Astrocyte of the spinal cord (primary cell): ENCODE results near the gene MAB21L1.

Experiments used
- DNase-seq: peaks from one replicate; pipeline ENCODE4 v3.0.0; 2011; ENCODE audit warnings: low read depth, low spot score
- H3K4me3 ChIP-seq: 2 replicates; pipeline ENCODE4 v1.5.1; 2011; ENCODE audit warnings: low read depth, mild to moderate bottlenecking, low read length, moderate library complexity
- in situ Hi-C: cut with HindIII; loops from 2 replicates; pipeline ENCODE4 v1.10.0; 2017; ENCODE audit warnings: low sequenced_read_pairs
- TF ChIP-seq, protein P1 (sequence below): IDR thresholded peaks from 2 replicates; pipeline ENCODE4 v1.5.1; 2012; ENCODE audit warnings: low read depth, mild to moderate bottlenecking, low read length, inconsistent platforms

The MAB21L1 gene

DNA sequence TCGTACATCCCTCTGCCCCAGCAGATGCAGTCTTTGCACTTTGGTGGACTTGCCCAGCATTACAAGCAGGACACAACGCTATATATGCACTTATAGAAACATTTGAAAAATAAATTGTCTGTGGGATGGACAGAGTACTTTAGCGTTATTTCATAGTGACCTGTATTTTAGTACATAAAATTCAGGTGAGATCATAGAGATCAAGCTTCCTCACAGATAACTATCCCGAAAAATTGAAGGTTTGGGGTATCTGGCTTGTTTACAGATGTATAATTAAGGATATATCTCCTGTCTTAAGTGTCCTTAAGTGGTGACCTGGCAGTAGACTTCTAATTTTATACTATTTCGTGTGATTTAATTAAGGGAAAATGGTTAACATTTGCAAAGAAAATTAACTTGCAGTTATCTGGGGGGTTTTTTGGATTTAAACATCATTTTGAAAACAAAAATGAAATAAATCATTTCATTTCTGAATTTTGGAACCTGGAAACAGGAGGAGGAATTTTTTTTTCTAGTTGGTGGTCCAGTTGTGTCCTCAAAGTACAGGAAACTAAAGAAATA is 977 bp upstream of the MAB21L1 start:
- in situ Hi-C loops: no loop called here
- TF ChIP-seq, protein P1, sequence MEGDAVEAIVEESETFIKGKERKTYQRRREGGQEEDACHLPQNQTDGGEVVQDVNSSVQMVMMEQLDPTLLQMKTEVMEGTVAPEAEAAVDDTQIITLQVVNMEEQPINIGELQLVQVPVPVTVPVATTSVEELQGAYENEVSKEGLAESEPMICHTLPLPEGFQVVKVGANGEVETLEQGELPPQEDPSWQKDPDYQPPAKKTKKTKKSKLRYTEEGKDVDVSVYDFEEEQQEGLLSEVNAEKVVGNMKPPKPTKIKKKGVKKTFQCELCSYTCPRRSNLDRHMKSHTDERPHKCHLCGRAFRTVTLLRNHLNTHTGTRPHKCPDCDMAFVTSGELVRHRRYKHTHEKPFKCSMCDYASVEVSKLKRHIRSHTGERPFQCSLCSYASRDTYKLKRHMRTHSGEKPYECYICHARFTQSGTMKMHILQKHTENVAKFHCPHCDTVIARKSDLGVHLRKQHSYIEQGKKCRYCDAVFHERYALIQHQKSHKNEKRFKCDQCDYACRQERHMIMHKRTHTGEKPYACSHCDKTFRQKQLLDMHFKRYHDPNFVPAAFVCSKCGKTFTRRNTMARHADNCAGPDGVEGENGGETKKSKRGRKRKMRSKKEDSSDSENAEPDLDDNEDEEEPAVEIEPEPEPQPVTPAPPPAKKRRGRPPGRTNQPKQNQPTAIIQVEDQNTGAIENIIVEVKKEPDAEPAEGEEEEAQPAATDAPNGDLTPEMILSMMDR: no peak
- no peak overlapping the region for H3K4me3 ChIP-seq
- DNase-seq: no peak

GRCh38 chr13:35475212-35475959 is 1.1 kb downstream of the MAB21L1 start:
- peak; percentile 49 for DNase-seq
- in situ Hi-C loops: no loop called here
- H3K4me3 ChIP-seq: peak overlapping the region; percentile 62
- TF ChIP-seq, protein P1: no peak

- DNase-seq: peak; percentile 13
- in situ Hi-C loops: no loop called here
- H3K4me3 ChIP-seq: peak overlapping the region; percentile 62
Observed at GRCh38 chr13:35474496-35475211, 1.8 kb downstream of the MAB21L1 start.

DNA sequence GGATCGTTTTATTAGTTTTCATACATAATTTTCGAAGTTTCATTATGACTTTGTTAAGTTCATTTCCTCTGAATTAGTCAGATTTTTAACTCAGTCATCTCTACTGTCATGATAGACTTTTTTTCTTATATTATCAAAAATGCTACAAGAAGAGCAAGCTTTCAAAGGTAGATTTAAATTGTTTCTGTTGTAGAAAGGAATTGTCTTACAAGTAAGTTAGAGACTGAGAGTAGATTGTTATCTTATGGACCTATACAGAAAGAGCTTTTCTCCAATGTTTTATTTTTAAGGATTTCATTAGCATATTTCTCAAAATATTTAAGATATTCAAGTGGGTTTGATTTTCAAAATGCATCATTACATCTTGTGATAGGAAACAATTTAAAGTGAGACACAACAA is 2.7 kb downstream of the MAB21L1 start:
- DNase-seq: no peak
- TF ChIP-seq, protein P1: no peak
- H3K4me3 ChIP-seq: no peak overlapping the region
- in situ Hi-C loops: no loop called here

More at GRCh38 chr13:35474496-35475211, 1.8 kb downstream of the MAB21L1 start:
- TF ChIP-seq, protein P1: no peak

- DNase-seq: peak; percentile 9
- in situ Hi-C loops: no loop called here
- peak overlapping the region; percentile 15 for H3K4me3 ChIP-seq
- TF ChIP-seq, protein P1: no peak
Observed at GRCh38 chr13:35473206-35473775, 3.2 kb downstream of the MAB21L1 start.

GRCh38 chr13:35472323-35472881 is 4.1 kb downstream of the MAB21L1 start:
- in situ Hi-C loops: no loop called here
- DNase-seq: peak; percentile 10
- H3K4me3 ChIP-seq: peak overlapping the region; percentile 10
- TF ChIP-seq, protein P1: no peak
